BE2C (cell line): ENCODE measurements around the gene KIAA0319L.

Source experiments
- DNase-seq: peaks from one replicate; pipeline ENCODE4 v3.0.0-alpha.2; 2020
- H3K27me3 ChIP-seq: fragments of 250-450 bp; sonication (Bioruptor Pico); 2 replicates; pipeline ENCODE4 v1.5.1; 2020; ENCODE audit warnings: mild to moderate bottlenecking
- H3K36me3 ChIP-seq: fragments of 250-450 bp; sonication (Bioruptor Pico); 2 replicates; pipeline ENCODE4 v1.5.1; 2020; ENCODE audit warnings: mild to moderate bottlenecking
- H3K4me1 ChIP-seq: fragments of 250-450 bp; sonication (Bioruptor Pico); 2 replicates; pipeline ENCODE4 v1.5.1; 2020
- H3K4me3 ChIP-seq: 2 replicates; pipeline ENCODE4 v1.5.1; 2011; ENCODE audit warnings: low read depth, low read length
- H3K9me3 ChIP-seq: fragments of 250-450 bp; sonication (Bioruptor Pico); 2 replicates; pipeline ENCODE4 v1.5.1; 2020
- CTCF ChIP-seq: IDR thresholded peaks from 2 replicates; pipeline ENCODE4 v1.5.1; 2012; ENCODE audit warnings: mild to moderate bottlenecking, low read depth, low read length

KIAA0319L gene

GRCh38 chr1:35454176-35454575 lies 103.0 kb downstream of the KIAA0319L start:
- TF ChIP-seq CTCF = no peak
- Histone ChIP-seq H3K36me3 (peaks cover 3% of the 10 kb centered on the region; the same call in 1 of the 2 replicates), H3K4me3 (no peak overlapping the region), H3K9me3 (no peaks in the 10 kb centered on the region), H3K27me3 (no peaks in the 10 kb centered on the region), H3K4me1 (no peaks in the 10 kb centered on the region)
- no peak for DNase-seq

GRCh38 chr1:35453031-35453430 lies 104.2 kb downstream of the KIAA0319L start:
- peaks cover 3% of the 10 kb centered on the region; the same call in 1 of the 2 replicates for H3K36me3 ChIP-seq
- H3K27me3 ChIP-seq = no peaks in the 10 kb centered on the region
- no peak overlapping the region for H3K4me3 ChIP-seq
- TF ChIP-seq CTCF = no peak
- no peaks in the 10 kb centered on the region for H3K4me1 ChIP-seq
- no peak for DNase-seq
- H3K9me3 ChIP-seq = no peaks in the 10 kb centered on the region

GRCh38 chr1:35452106-35452774 lies 105.0 kb downstream of the KIAA0319L start:
- DNase-seq = no peak
- H3K27me3 ChIP-seq = no peaks in the 10 kb centered on the region

GRCh38 chr1:35451125-35451528 lies 106.1 kb downstream of the KIAA0319L start:
- Histone ChIP-seq H3K9me3 (no peaks in the 10 kb centered on the region), H3K4me3 (no peak overlapping the region), H3K36me3 (peaks cover 3% of the 10 kb centered on the region; the same call in 1 of the 2 replicates), H3K27me3 (no peaks in the 10 kb centered on the region), H3K4me1 (no peaks in the 10 kb centered on the region)
- peak; percentile 76 for TF ChIP-seq CTCF
- peak; percentile 68 for DNase-seq

More at GRCh38 chr1:35452106-35452774, 105.0 kb downstream of the KIAA0319L start:
- Histone ChIP-seq H3K9me3 (no peaks in the 10 kb centered on the region), H3K4me3 (no peak overlapping the region), H3K36me3 (peaks cover 3% of the 10 kb centered on the region; the same call in 1 of the 2 replicates), H3K4me1 (no peaks in the 10 kb centered on the region)
- no peak for TF ChIP-seq CTCF

GRCh38 chr1:35449334-35450008 lies 107.7 kb downstream of the KIAA0319L start:
- no peaks in the 10 kb centered on the region for H3K27me3 ChIP-seq
- H3K4me1 ChIP-seq = no peaks in the 10 kb centered on the region
- peaks cover 3% of the 10 kb centered on the region; the same call in 1 of the 2 replicates for H3K36me3 ChIP-seq
- H3K9me3 ChIP-seq = no peaks in the 10 kb centered on the region
- DNase-seq = no peak
- TF ChIP-seq CTCF = no peak
- no peak overlapping the region for H3K4me3 ChIP-seq

GRCh38 chr1:35448344-35448801 lies 108.8 kb downstream of the KIAA0319L start:
- Histone ChIP-seq H3K4me3 (no peak overlapping the region), H3K36me3 (peaks cover 3% of the 10 kb centered on the region; the same call in 1 of the 2 replicates), H3K27me3 (no peaks in the 10 kb centered on the region), H3K9me3 (no peaks in the 10 kb centered on the region), H3K4me1 (no peaks in the 10 kb centered on the region)
- no peak for DNase-seq
- TF ChIP-seq CTCF = no peak
